GM23338 (cell line): ENCODE results near the gene LAMTOR4. TPM values are rescaled to one million over a fixed set of nuclear protein-coding genes. Genes with fewer than 3 reads are reported as not detected.

ENCODE experiments used
- ATAC-seq: fragments of 200-7000 bp; cut with Tn5 transposase; 3 replicates; pipeline ENCODE4 v1.9.1; 2020
- DNase-seq: peaks from one replicate; pipeline ENCODE4 v3.0.0-alpha.2; 2015; ENCODE audit warnings: low spot score
- H2AFZ ChIP-seq: fragments of 200-600 bp; sonication (generic); 2 replicates; pipeline ENCODE4 v1.8.0; 2016; ENCODE audit warnings: antibody characterized with exemption, mild to moderate bottlenecking, moderate library complexity
- H3F3A ChIP-seq: fragments of 200-600 bp; sonication (generic); replicated peaks from 2 replicates; pipeline ENCODE4 v1.8.0; 2017; ENCODE audit warnings: antibody characterized with exemption, mixed run types, low read depth
- H3K27ac ChIP-seq: fragments of 200-600 bp; sonication (generic); 2 replicates; pipeline ENCODE4 v1.6.1; 2016; ENCODE audit warnings: low read depth
- H3K27me3 ChIP-seq: fragments of 200-600 bp; sonication (generic); 2 replicates; pipeline ENCODE4 v1.8.0; 2016; ENCODE audit warnings: mild to moderate bottlenecking, mixed run types, moderate library complexity; ENCODE audit not compliant: insufficient read depth
- H3K36me3 ChIP-seq: fragments of 200-600 bp; sonication (generic); 2 replicates; pipeline ENCODE4 v1.8.0; 2016; ENCODE audit warnings: mild to moderate bottlenecking; ENCODE audit not compliant: insufficient read depth
- H3K4me1 ChIP-seq: fragments of 200-600 bp; sonication (generic); 2 replicates; pipeline ENCODE4 v1.8.0; 2016; ENCODE audit warnings: mild to moderate bottlenecking, moderate library complexity; ENCODE audit not compliant: insufficient read depth
- H3K4me2 ChIP-seq: fragments of 200-600 bp; sonication (generic); 2 replicates; pipeline ENCODE4 v1.7.1; 2017; ENCODE audit warnings: mixed run types
- H3K4me3 ChIP-seq: fragments of 200-600 bp; sonication (generic); 2 replicates; pipeline ENCODE4 v1.6.1; 2016; ENCODE audit warnings: mixed run types
- H3K79me2 ChIP-seq: fragments of 200-600 bp; sonication (generic); replicated peaks from 2 replicates; pipeline ENCODE4 v1.8.0; 2017; ENCODE audit warnings: mild to moderate bottlenecking; ENCODE audit not compliant: insufficient read depth
- H3K9me2 ChIP-seq: fragments of 200-600 bp; sonication (generic); 2 replicates; pipeline ENCODE4 v1.8.0; 2017; ENCODE audit not compliant: insufficient read depth
- H4K20me1 ChIP-seq: fragments of 200-600 bp; sonication (generic); replicated peaks from 2 replicates; pipeline ENCODE4 v1.8.0; 2017; ENCODE audit warnings: mild to moderate bottlenecking; ENCODE audit not compliant: insufficient read depth
- H3K27ac Mint-ChIP-seq: 2 replicates; pipeline ENCODE4 v1.8.0; 2020; ENCODE audit warnings: inconsistent platforms, mild to moderate bottlenecking, moderate library complexity, mixed read lengths
- H3K27me3 Mint-ChIP-seq: 3 replicates; pipeline ENCODE4 v1.8.0; 2022; ENCODE audit warnings: low read depth, mild to moderate bottlenecking, moderate library complexity, mixed read lengths, inconsistent platforms; ENCODE audit not compliant: insufficient read depth, poor library complexity
- H3K36me3 Mint-ChIP-seq: 3 replicates; pipeline ENCODE4 v1.8.0; 2021; ENCODE audit warnings: low read depth, mild to moderate bottlenecking, inconsistent platforms, moderate library complexity, mixed read lengths
- H3K4me1 Mint-ChIP-seq: 3 replicates; pipeline ENCODE4 v1.8.0; 2020; ENCODE audit warnings: mild to moderate bottlenecking, inconsistent platforms, mixed read lengths
- H3K4me3 Mint-ChIP-seq: 3 replicates; pipeline ENCODE4 v1.8.0; 2021; ENCODE audit warnings: moderate library complexity, mild to moderate bottlenecking, inconsistent platforms, mixed read lengths
- H3K9me3 Mint-ChIP-seq: 3 replicates; pipeline ENCODE4 v1.8.0; 2020; ENCODE audit warnings: moderate library complexity, mild to moderate bottlenecking, inconsistent platforms, mixed read lengths
- CREB1 ChIP-seq: fragments of 250-450 bp; sonication (Bioruptor Pico); IDR thresholded peaks from 2 replicates; pipeline ENCODE4 v1.5.0; 2020; ENCODE audit warnings: low read depth, mild to moderate bottlenecking, moderate library complexity
- CTCF ChIP-seq, 2 experiments: fragments of 200-600 bp in 1 of 2; sonication (generic) in 1 of 2; conservative IDR thresholded peaks; 2 replicates each; pipeline versions ENCODE4 v1.5.1 to v1.6.1; 2016 to 2017; ENCODE audit warnings: antibody characterized with exemption in 2 of 2, low read depth in 2 of 2, mild to moderate bottlenecking in 2 of 2, moderate library complexity in 1 of 2
- ETS1 ChIP-seq: IDR thresholded peaks from 2 replicates; pipeline ENCODE4 v1.6.1; 2016; ENCODE audit warnings: antibody characterized with exemption
- EZH2 ChIP-seq: fragments of 200-600 bp; sonication (generic); IDR thresholded peaks from one replicate; pipeline ENCODE4 v1.8.0; 2017; ENCODE audit warnings: antibody characterized with exemption, mild to moderate bottlenecking, low read depth; ENCODE audit not compliant: unreplicated experiment
- EZH2phosphoT487 ChIP-seq: fragments of 200-600 bp; sonication (generic); IDR thresholded peaks from one replicate; pipeline ENCODE4 v1.8.1; 2018; ENCODE audit warnings: antibody characterized with exemption; ENCODE audit not compliant: unreplicated experiment
- JUNB ChIP-seq: IDR thresholded peaks from one replicate; pipeline ENCODE4 v1.6.1; 2016; ENCODE audit warnings: antibody characterized with exemption; ENCODE audit not compliant: unreplicated experiment
- NANOG ChIP-seq: IDR thresholded peaks from 2 replicates; pipeline ENCODE4 v1.6.1; 2016; ENCODE audit warnings: antibody characterized with exemption, borderline replicate concordance
- POLR2AphosphoS5 ChIP-seq: IDR thresholded peaks from 2 replicates; pipeline ENCODE4 v1.6.1; 2016; ENCODE audit warnings: antibody characterized with exemption, low read depth
- REST ChIP-seq: IDR thresholded peaks from one replicate; pipeline ENCODE4 v1.6.1; 2018; ENCODE audit warnings: antibody characterized with exemption; ENCODE audit not compliant: unreplicated experiment
- STAT1 ChIP-seq: IDR thresholded peaks from one replicate; pipeline ENCODE4 v1.6.1; 2016; ENCODE audit warnings: antibody characterized with exemption; ENCODE audit not compliant: unreplicated experiment
- ZNF114 ChIP-seq: fragments of 250-450 bp; sonication (Bioruptor Pico); IDR thresholded peaks from 2 replicates; pipeline ENCODE4 v1.5.0; 2020; ENCODE audit warnings: mild to moderate bottlenecking, moderate library complexity
- ZNF331 ChIP-seq: fragments of 250-450 bp; sonication (Bioruptor Pico); IDR thresholded peaks from 2 replicates; pipeline ENCODE4 v1.5.0; 2020; ENCODE audit warnings: low read depth, mild to moderate bottlenecking, moderate library complexity
- ZNF462 ChIP-seq: fragments of 250-450 bp; sonication (Bioruptor Pico); IDR thresholded peaks from 2 replicates; pipeline ENCODE4 v1.5.0; 2020; ENCODE audit warnings: mild to moderate bottlenecking, moderate library complexity
- polyA plus RNA-seq: library from polyadenylated mRNA; unstranded; fragments of >200 nt; fragmentation: Nextera tagmentation; extraction: Ambion mirVana; gene quantifications from 2 replicates; pipeline ENCODE4 v1.2.1, GENCODE V29; 2016
- total RNA-seq: library from RNA; depleted of rRNA; stranded (reverse); fragments of >200 nt; shearing (Covaris generic); gene quantifications from 2 replicates; pipeline ENCODE4 v1.2.3, GENCODE V29; 2014

The LAMTOR4 gene
- total and polyA plus RNA-seq, 2 experiments from 2014 or later = 145 to 333 TPM

- no peaks in the 10 kb centered on the region; the same call in 2 of the 3 replicates for H3K9me3 Mint-ChIP-seq
- Histone ChIP-seq H3K4me2 (no peak overlapping the region), H3K36me3 (no peaks in the 10 kb centered on the region), H3K79me2 (no peaks in the 10 kb centered on the region), H4K20me1 (no peaks in the 10 kb centered on the region), H3K4me1 (no peaks in the 10 kb centered on the region), H3K27ac (no peak overlapping the region), H3K27me3 (no peaks in the 10 kb centered on the region), H3K9me2 (no peaks in the 10 kb centered on the region), H2AFZ (no peak overlapping the region), H3K4me3 (no peak overlapping the region), H3F3A (no peaks in the 10 kb centered on the region)
- H3K27ac Mint-ChIP-seq = no peak overlapping the region
- no peak for DNase-seq
- no peaks in the 10 kb centered on the region for H3K36me3 Mint-ChIP-seq
- H3K27me3 Mint-ChIP-seq = peaks cover 2% of the 10 kb centered on the region
- no peak for ATAC-seq
- H3K4me3 Mint-ChIP-seq = no peak overlapping the region
- TF ChIP-seq NANOG (no peak), STAT1 (no peak), EZH2 (no peak), ZNF462 (no peak), REST (no peak), ETS1 (no peak), JUNB (no peak), POLR2AphosphoS5 (no peak), EZH2phosphoT487 (no peak), CTCF (conservative IDR thresholded peaks at IDR 0.05; ENCODE audit: low read depth in 2 of 2) (no peak), CREB1 (CRISPR knock-in tag) (no peak), ZNF331 (no peak), ZNF114 (CRISPR knock-in tag) (no peak)
- peaks cover 10% of the 10 kb centered on the region for H3K4me1 Mint-ChIP-seq
These were observed 43.1 kb downstream of the LAMTOR4 start for GRCh38 chr7:100191775-100192174.
